B cell (primary cell): ENCODE results near the gene FRMPD4. TPM values are rescaled to one million over a fixed set of nuclear protein-coding genes. Genes with fewer than 3 reads are reported as not detected.

ENCODE experiments used
- ATAC-seq: fragments of 200-7000 bp; cut with Tn5 transposase; one replicate; pipeline ENCODE4 v1.10.0; 2021; ENCODE audit warnings: low read depth, mild to moderate bottlenecking, moderate number of reproducible peaks, moderate library complexity
- CTCF ChIA-PET: fragments of 350-600 bp; sonication (Branson Sonifier 250); formaldehyde crosslinking; loops from one replicate; lab custom pipeline; 2021; ENCODE audit warnings: antibody characterized with exemption, inconsistent platforms; lab: Charles Lee
- POLR2A ChIA-PET: fragments of 350-600 bp; sonication (Branson Sonifier 250); formaldehyde crosslinking; loops from one replicate; lab custom pipeline; 2021; ENCODE audit warnings: antibody characterized with exemption; lab: Charles Lee
- DNase-seq: peaks from one replicate; pipeline ENCODE4 v3.0.0; 2013
- H2AFZ ChIP-seq: 2 replicates; pipeline ENCODE4 v1.6.1; 2012; ENCODE audit warnings: mild to moderate bottlenecking, low read depth, low read length; ENCODE audit not compliant: insufficient read depth, poor library complexity, severe bottlenecking
- H3K27ac ChIP-seq, 2 donors: 1 replicate in 1 of 2; 2 replicates in 1 of 2; pipeline ENCODE4 v1.5.1; 2012 to 2013; ENCODE audit warnings: low read length in 2 of 2, mild to moderate bottlenecking in 2 of 2, moderate library complexity in 1 of 2
- H3K27me3 ChIP-seq, 4 experiments: fragments of 200-600 bp in 1 of 4; sonication (generic) in 1 of 4; replicated peaks in 1 of 4; 1 replicate in 2 of 4; 2 replicates in 2 of 4; pipeline versions ENCODE4 v1.6.1 to v1.7.0; 2013 to 2016; ENCODE audit warnings: low read length in 3 of 4, mild to moderate bottlenecking in 2 of 4, mixed read lengths in 1 of 4, moderate library complexity in 1 of 4; ENCODE audit not compliant: insufficient read depth in 4 of 4, control insufficient read depth in 3 of 4; ENCODE audit errors: control extremely low read depth in 1 of 4
- H3K36me3 ChIP-seq, 2 experiments: replicated peaks in 1 of 2; 1 replicate in 1 of 2; 2 replicates in 1 of 2; pipeline versions ENCODE4 v1.6.1 to v1.7.1; 2013; ENCODE audit warnings: low read length in 1 of 2; ENCODE audit not compliant: insufficient read depth in 2 of 2, control insufficient read depth in 1 of 2; ENCODE audit errors: control extremely low read depth in 1 of 2, extremely low read depth in 1 of 2
- H3K4me1 ChIP-seq, 2 donors: fragments of 200-600 bp in 1 of 2; sonication (generic) in 1 of 2; 1 replicate in 1 of 2; 2 replicates in 1 of 2; pipeline versions ENCODE4 v1.5.1 to v1.6.1; 2013 to 2017; ENCODE audit warnings: low read length in 2 of 2; ENCODE audit not compliant: control insufficient read depth in 2 of 2, insufficient read depth in 2 of 2
- H3K4me2 ChIP-seq: replicated peaks from 2 replicates; pipeline ENCODE3; 2012; ENCODE audit warnings: mild to moderate bottlenecking, low read depth, low read length; ENCODE audit not compliant: poor library complexity, severe bottlenecking
- H3K4me3 ChIP-seq, 5 experiments: fragments of 200-600 bp in 1 of 5; sonication (generic) in 1 of 5; 1 replicate in 3 of 5; 2 replicates in 2 of 5; pipeline versions ENCODE4 v1.5.1 to v1.7.0; 2011 to 2016; ENCODE audit warnings: low read length in 4 of 5, mild to moderate bottlenecking in 4 of 5, low read depth in 2 of 5, control low read depth in 1 of 5, moderate library complexity in 1 of 5; ENCODE audit not compliant: insufficient read depth in 1 of 5; ENCODE audit errors: control extremely low read depth in 1 of 5, extremely low read depth in 1 of 5
- H3K79me2 ChIP-seq: fragments of 200-600 bp; sonication (generic); one replicate; pipeline ENCODE4 v1.6.0; 2016; ENCODE audit warnings: low read length; ENCODE audit not compliant: control insufficient read depth, insufficient read depth
- H3K9ac ChIP-seq: fragments of 200-600 bp; sonication (generic); 2 replicates; pipeline ENCODE4 v1.6.1; 2017; ENCODE audit warnings: mild to moderate bottlenecking, low read length, moderate library complexity
- H3K9me3 ChIP-seq, 3 donors: one replicate each; pipeline versions ENCODE4 v1.6.1 to v1.7.1; 2013; ENCODE audit warnings: low read length in 2 of 3; ENCODE audit not compliant: control insufficient read depth in 2 of 3, insufficient read depth in 1 of 3; ENCODE audit errors: control extremely low read depth in 1 of 3
- H4K20me1 ChIP-seq: 2 replicates; pipeline ENCODE4 v1.6.0; 2012; ENCODE audit warnings: mild to moderate bottlenecking, low read length; ENCODE audit not compliant: insufficient read depth, control insufficient read depth, poor library complexity, severe bottlenecking
- H3K27ac Mint-ChIP-seq: one replicate; pipeline ENCODE4 v1.8.0; 2021; ENCODE audit warnings: mixed read lengths
- H3K27me3 Mint-ChIP-seq: one replicate; pipeline ENCODE4 v1.8.0; 2021; ENCODE audit warnings: mixed read lengths
- H3K4me1 Mint-ChIP-seq: one replicate; pipeline ENCODE4 v1.8.0; 2021; ENCODE audit warnings: mixed read lengths
- H3K4me3 Mint-ChIP-seq: one replicate; pipeline ENCODE4 v1.8.0; 2021; ENCODE audit warnings: mixed read lengths
- H3K9me3 Mint-ChIP-seq: one replicate; pipeline ENCODE4 v1.8.0; 2022; ENCODE audit warnings: mixed read lengths; ENCODE audit not compliant: insufficient read depth
- EZH2 ChIP-seq: IDR thresholded peaks from 2 replicates; pipeline ENCODE4 v1.6.1; 2012; ENCODE audit warnings: borderline replicate concordance, low read depth, mild to moderate bottlenecking, moderate library complexity, low read length; ENCODE audit not compliant: insufficient read depth, poor library complexity, severe bottlenecking
- WGBS: methylation state at CpG from one replicate; pipeline ENCODE4 v1.1.5; 2013; ENCODE audit warnings: missing lambda C conversion rate; ENCODE audit not compliant: insufficient coverage; 5-methylcytosine and 5-hydroxymethylcytosine counted together
- intact Hi-C: fragments of 100-400 bp; cut with micrococcal nuclease; formaldehyde crosslinking; loops from one replicate; pipeline ENCODE4 v1.10.0; 2022
- polyA plus RNA-seq: library from polyadenylated mRNA; depleted of rRNA; stranded (reverse); fragments of >200 nt; gene quantifications from 2 replicates; pipeline ENCODE4 v1.2.3, GENCODE V29; 2012
- total RNA-seq, 2 donors: library from RNA; stranded (reverse); fragments of 120-200 nt in 1 of 2; gene quantifications; 1 replicate in 1 of 2; 2 replicates in 1 of 2; pipeline versions ENCODE4 v1.2.3 to v1.2.4, GENCODE V29; 2013 to 2022
- TF ChIP-seq, protein P1 (sequence below): fragments of 200-600 bp; IDR thresholded peaks from one replicate; pipeline ENCODE4 v1.8.0; 2022; ENCODE audit warnings: antibody characterized with exemption, mild to moderate bottlenecking

Gene FRMPD4
- total and polyA plus RNA-seq, 2 donors (not counting 1 experiment from before 2014, with no cell fraction given): not detected

DNA sequence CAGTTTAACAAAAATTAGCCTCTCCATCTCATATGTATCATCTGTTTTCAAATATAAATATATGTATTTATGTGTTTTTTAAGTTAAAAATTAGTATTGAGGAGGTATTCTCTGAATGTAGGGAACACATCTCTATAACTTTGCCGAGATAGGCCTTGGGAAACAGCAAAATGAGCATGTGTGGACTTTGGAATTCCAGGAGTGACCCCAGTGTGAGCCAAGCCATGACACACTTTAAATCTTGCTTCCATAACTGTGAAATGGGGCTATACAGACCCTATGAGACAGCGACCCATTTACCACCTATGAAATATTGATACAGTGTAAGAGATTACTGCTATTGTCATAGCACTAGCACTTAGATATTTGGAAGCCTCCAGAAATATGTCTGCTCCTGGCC is 58.8 kb downstream of the FRMPD4 start:
- no peaks in the 10 kb centered on the region for H3K36me3 ChIP-seq
- CTCF ChIA-PET: no interaction called here
- no peaks in the 10 kb centered on the region for H4K20me1 ChIP-seq
- no peak overlapping the region for H3K4me3 ChIP-seq
- no peak for TF ChIP-seq EZH2
- TF ChIP-seq, protein P1, sequence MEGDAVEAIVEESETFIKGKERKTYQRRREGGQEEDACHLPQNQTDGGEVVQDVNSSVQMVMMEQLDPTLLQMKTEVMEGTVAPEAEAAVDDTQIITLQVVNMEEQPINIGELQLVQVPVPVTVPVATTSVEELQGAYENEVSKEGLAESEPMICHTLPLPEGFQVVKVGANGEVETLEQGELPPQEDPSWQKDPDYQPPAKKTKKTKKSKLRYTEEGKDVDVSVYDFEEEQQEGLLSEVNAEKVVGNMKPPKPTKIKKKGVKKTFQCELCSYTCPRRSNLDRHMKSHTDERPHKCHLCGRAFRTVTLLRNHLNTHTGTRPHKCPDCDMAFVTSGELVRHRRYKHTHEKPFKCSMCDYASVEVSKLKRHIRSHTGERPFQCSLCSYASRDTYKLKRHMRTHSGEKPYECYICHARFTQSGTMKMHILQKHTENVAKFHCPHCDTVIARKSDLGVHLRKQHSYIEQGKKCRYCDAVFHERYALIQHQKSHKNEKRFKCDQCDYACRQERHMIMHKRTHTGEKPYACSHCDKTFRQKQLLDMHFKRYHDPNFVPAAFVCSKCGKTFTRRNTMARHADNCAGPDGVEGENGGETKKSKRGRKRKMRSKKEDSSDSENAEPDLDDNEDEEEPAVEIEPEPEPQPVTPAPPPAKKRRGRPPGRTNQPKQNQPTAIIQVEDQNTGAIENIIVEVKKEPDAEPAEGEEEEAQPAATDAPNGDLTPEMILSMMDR: no peak
- no CpG with 5 or more reads among the region's 2 CpGs for WGBS
- H2AFZ ChIP-seq: no peak overlapping the region
- no peak overlapping the region for H3K4me2 ChIP-seq
- Mint-ChIP-seq H3K4me1 (no peaks in the 10 kb centered on the region), H3K4me3 (no peak overlapping the region), H3K27me3 (no peaks in the 10 kb centered on the region), H3K27ac (no peak overlapping the region), H3K9me3 (no peaks in the 10 kb centered on the region)
- H3K79me2 ChIP-seq: no peaks in the 10 kb centered on the region
- ATAC-seq (no peak), DNase-seq (no peak)
- H3K4me1 ChIP-seq: no peaks in the 10 kb centered on the region
- no peaks in the 10 kb centered on the region for H3K9me3 ChIP-seq
- intact Hi-C loops: no loop called here
- H3K9ac ChIP-seq: no peak overlapping the region
- no peaks in the 10 kb centered on the region for H3K27me3 ChIP-seq
- no peak overlapping the region for H3K27ac ChIP-seq
- POLR2A ChIA-PET: no interaction called here

DNA sequence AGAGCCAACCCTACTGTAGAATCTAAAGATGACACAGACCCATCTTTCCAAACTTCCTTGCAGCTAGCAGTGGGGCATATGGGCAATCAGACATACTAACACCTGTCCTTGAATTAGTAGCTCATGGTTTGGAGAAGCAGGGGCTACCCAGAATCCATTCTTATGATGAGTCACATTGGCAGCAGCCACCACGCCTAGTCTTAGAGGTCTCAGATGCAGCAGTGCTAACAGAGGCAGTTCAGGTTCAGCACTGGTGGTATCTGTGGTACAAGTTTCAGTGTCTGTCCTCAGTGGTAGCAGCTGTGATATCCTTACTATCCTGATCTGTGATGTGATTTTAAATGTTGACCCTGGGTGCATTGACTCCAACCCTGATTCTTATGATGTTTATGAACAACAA is 68.1 kb downstream of the FRMPD4 start:
- Mint-ChIP-seq H3K9me3 (no peaks in the 10 kb centered on the region), H3K27ac (no peak overlapping the region), H3K27me3 (no peaks in the 10 kb centered on the region), H3K4me3 (no peak overlapping the region), H3K4me1 (no peaks in the 10 kb centered on the region)
- Histone ChIP-seq H3K27me3 (no peaks in the 10 kb centered on the region), H3K79me2 (no peaks in the 10 kb centered on the region), H4K20me1 (no peaks in the 10 kb centered on the region), H3K27ac (no peak overlapping the region), H3K4me1 (no peaks in the 10 kb centered on the region), H3K4me2 (no peak overlapping the region), H2AFZ (no peak overlapping the region), H3K9ac (no peak overlapping the region), H3K9me3 (no peaks in the 10 kb centered on the region), H3K4me3 (no peak overlapping the region), H3K36me3 (no peaks in the 10 kb centered on the region)
- no peak for ATAC-seq
- ChIA-PET CTCF (no interaction called here), POLR2A (no interaction called here)
- no peak for DNase-seq
- WGBS: no CpG with 5 or more reads among the region's 1 CpG
- no peak for TF ChIP-seq EZH2
- TF ChIP-seq, protein P1: no peak
- intact Hi-C loops: no loop called here
